ENCODE measurements around the gene CDRT4.

- TF ChIP-seq CTCF (IDR thresholded peaks at IDR 0.05), result no peak
- no peak for TF ChIP-seq POLR2A (IDR thresholded peaks at IDR 0.05)
- no peak for TF ChIP-seq EP300 (IDR thresholded peaks at IDR 0.05)
Measured at GRCh38 chr17:15412606-15413005, 54.8 kb downstream of the CDRT4 start.
